ENCODE data around the gene NFIX. TPM values are rescaled to one million over a fixed set of nuclear protein-coding genes. Genes with fewer than 3 reads are reported as not detected.

The NFIX gene
- total RNA-seq, 2 experiments from 2014 or later: 0.40 to 1.4 TPM

- Mint-ChIP-seq H3K9me3 (ENCODE audit: insufficient read depth) (no peaks in the 10 kb centered on the region), H3K36me3 (ENCODE audit: low read depth) (no peaks in the 10 kb centered on the region), H3K4me1 (ENCODE audit: low read depth) (peaks cover 6% of the 10 kb centered on the region), H3K27ac (no peak overlapping the region), H3K27me3 (ENCODE audit: low read depth) (peaks cover 27% of the 10 kb centered on the region), H3K4me3 (no peak overlapping the region)
- DNase-seq: no peak
- ChIA-PET CTCF (interaction anchor here (1.1 to 2.1 kb wide), 5 partner anchors 13 to 112 kb away, joined by 3 to 5 read pairs (median 4); no protein-coding TSS in a partner anchor), POLR2A (interaction anchor here (0.7 kb wide), 1 partner anchor 100 kb away, joined by 3 read pairs; no protein-coding TSS in a partner anchor)
- no peak for ATAC-seq
Measured at GRCh38 chr19:12992729-12993128, 2.5 kb upstream of the NFIX start.

GRCh38 chr19:12993562-12993961, 1.7 kb upstream of the NFIX start:
- ATAC-seq: no peak
- CTCF ChIA-PET: interaction anchor here (1.1 to 3.0 kb wide), 6 partner anchors 14 to 112 kb away, joined by 3 to 7 read pairs (median 4); no protein-coding TSS in a partner anchor
- H3K4me3 Mint-ChIP-seq: no peak overlapping the region
- peaks cover 30% of the 10 kb centered on the region for H3K27me3 Mint-ChIP-seq (ENCODE audit: low read depth)
- peaks cover 6% of the 10 kb centered on the region for H3K4me1 Mint-ChIP-seq (ENCODE audit: low read depth)
- DNase-seq: no peak
- H3K9me3 Mint-ChIP-seq (ENCODE audit: insufficient read depth): no peaks in the 10 kb centered on the region
- H3K27ac Mint-ChIP-seq: no peak overlapping the region
- H3K36me3 Mint-ChIP-seq (ENCODE audit: low read depth): no peaks in the 10 kb centered on the region
- POLR2A ChIA-PET: no interaction called here

GRCh38 chr19:12995596-12996405, 526 bp downstream of the NFIX start:
- ATAC-seq (peak; percentile 11), DNase-seq (no peak)
- H3K36me3 Mint-ChIP-seq (ENCODE audit: low read depth): no peaks in the 10 kb centered on the region
- H3K27ac Mint-ChIP-seq: no peak overlapping the region
- H3K9me3 Mint-ChIP-seq (ENCODE audit: insufficient read depth): no peaks in the 10 kb centered on the region
- ChIA-PET POLR2A (no interaction called here), CTCF (interaction anchor here (3.0 kb wide), 1 partner anchor 66 kb away, joined by 7 read pairs; no protein-coding TSS in a partner anchor)
- peaks cover 6% of the 10 kb centered on the region for H3K4me1 Mint-ChIP-seq (ENCODE audit: low read depth)
- peaks cover 30% of the 10 kb centered on the region for H3K27me3 Mint-ChIP-seq (ENCODE audit: low read depth)
- peak overlapping the region; percentile 45 for H3K4me3 Mint-ChIP-seq

GRCh38 chr19:12996406-12997094, 1.3 kb downstream of the NFIX start:
- peaks cover 6% of the 10 kb centered on the region for H3K4me1 Mint-ChIP-seq (ENCODE audit: low read depth)
- no peak overlapping the region for H3K27ac Mint-ChIP-seq
- peak overlapping the region; percentile 43 for H3K4me3 Mint-ChIP-seq
- ATAC-seq (no peak), DNase-seq (no peak)
- H3K9me3 Mint-ChIP-seq (ENCODE audit: insufficient read depth): no peaks in the 10 kb centered on the region
- CTCF ChIA-PET: no interaction called here
- peaks cover 26% of the 10 kb centered on the region for H3K27me3 Mint-ChIP-seq (ENCODE audit: low read depth)
- no peaks in the 10 kb centered on the region for H3K36me3 Mint-ChIP-seq (ENCODE audit: low read depth)
- POLR2A ChIA-PET: no interaction called here

- CTCF ChIA-PET: no interaction called here
- POLR2A ChIA-PET: no interaction called here
- no peaks in the 10 kb centered on the region for H3K9me3 Mint-ChIP-seq (ENCODE audit: insufficient read depth)
- peak overlapping the region; percentile 30 for H3K4me3 Mint-ChIP-seq
- no peaks in the 10 kb centered on the region for H3K36me3 Mint-ChIP-seq (ENCODE audit: low read depth)
- ATAC-seq (no peak), DNase-seq (no peak)
- H3K27ac Mint-ChIP-seq: no peak overlapping the region
- H3K4me1 Mint-ChIP-seq (ENCODE audit: low read depth): peaks cover 6% of the 10 kb centered on the region
- H3K27me3 Mint-ChIP-seq (ENCODE audit: low read depth): peaks cover 26% of the 10 kb centered on the region
Measured at GRCh38 chr19:12997179-12997966, 2.1 kb downstream of the NFIX start.

GRCh38 chr19:12997967-12998940, 3.0 kb downstream of the NFIX start:
- H3K27ac Mint-ChIP-seq: no peak overlapping the region
- peaks cover 26% of the 10 kb centered on the region for H3K27me3 Mint-ChIP-seq (ENCODE audit: low read depth)
- no peaks in the 10 kb centered on the region for H3K36me3 Mint-ChIP-seq (ENCODE audit: low read depth)
- POLR2A ChIA-PET: no interaction called here
- CTCF ChIA-PET: no interaction called here
- no peak for ATAC-seq
- no peak overlapping the region for H3K4me3 Mint-ChIP-seq
- H3K9me3 Mint-ChIP-seq (ENCODE audit: insufficient read depth): no peaks in the 10 kb centered on the region
- H3K4me1 Mint-ChIP-seq (ENCODE audit: low read depth): peaks cover 6% of the 10 kb centered on the region
- DNase-seq: no peak

GRCh38 chr19:13001166-13001501, 5.9 kb downstream of the NFIX start:
- no peak overlapping the region for H3K27ac Mint-ChIP-seq
- H3K4me1 Mint-ChIP-seq (ENCODE audit: low read depth): no peaks in the 10 kb centered on the region
- no peaks in the 10 kb centered on the region for H3K9me3 Mint-ChIP-seq (ENCODE audit: insufficient read depth)
- CTCF ChIA-PET: interaction anchor here (1.6 kb wide), 1 partner anchor 33 kb away, joined by 4 read pairs; no protein-coding TSS in a partner anchor
- H3K36me3 Mint-ChIP-seq (ENCODE audit: low read depth): no peaks in the 10 kb centered on the region
- ATAC-seq (no peak), DNase-seq (no peak)
- peaks cover 10% of the 10 kb centered on the region for H3K27me3 Mint-ChIP-seq (ENCODE audit: low read depth)
- POLR2A ChIA-PET: no interaction called here
- H3K4me3 Mint-ChIP-seq: no peak overlapping the region

GRCh38 chr19:13001502-13002165, 6.4 kb downstream of the NFIX start:
- CTCF ChIA-PET: no interaction called here
- Mint-ChIP-seq H3K27me3 (ENCODE audit: low read depth) (peaks cover 9% of the 10 kb centered on the region), H3K4me3 (no peak overlapping the region), H3K27ac (no peak overlapping the region), H3K36me3 (ENCODE audit: low read depth) (no peaks in the 10 kb centered on the region), H3K9me3 (ENCODE audit: insufficient read depth) (no peaks in the 10 kb centered on the region), H3K4me1 (ENCODE audit: low read depth) (no peaks in the 10 kb centered on the region)
- ATAC-seq: no peak
- POLR2A ChIA-PET: no interaction called here
- no peak for DNase-seq

- ChIA-PET POLR2A (no interaction called here), CTCF (no interaction called here)
- H3K27ac Mint-ChIP-seq: no peak overlapping the region
- DNase-seq (no peak), ATAC-seq (no peak)
- peaks cover 5% of the 10 kb centered on the region for H3K27me3 Mint-ChIP-seq (ENCODE audit: low read depth)
- H3K9me3 Mint-ChIP-seq (ENCODE audit: insufficient read depth): no peaks in the 10 kb centered on the region
- no peaks in the 10 kb centered on the region for H3K36me3 Mint-ChIP-seq (ENCODE audit: low read depth)
- H3K4me3 Mint-ChIP-seq: no peak overlapping the region
- H3K4me1 Mint-ChIP-seq (ENCODE audit: low read depth): no peaks in the 10 kb centered on the region
Measured at GRCh38 chr19:13002166-13002898, 7.1 kb downstream of the NFIX start.

- DNase-seq (no peak), ATAC-seq (no peak)
- no peaks in the 10 kb centered on the region for H3K4me1 Mint-ChIP-seq (ENCODE audit: low read depth)
- H3K27ac Mint-ChIP-seq: no peak overlapping the region
- H3K36me3 Mint-ChIP-seq (ENCODE audit: low read depth): no peaks in the 10 kb centered on the region
- ChIA-PET POLR2A (no interaction called here), CTCF (interaction anchor here (1.2 kb wide), 1 partner anchor 38 kb away, joined by 3 read pairs; no protein-coding TSS in a partner anchor)
- peaks cover 3% of the 10 kb centered on the region for H3K27me3 Mint-ChIP-seq (ENCODE audit: low read depth)
- no peak overlapping the region for H3K4me3 Mint-ChIP-seq
- no peaks in the 10 kb centered on the region for H3K9me3 Mint-ChIP-seq (ENCODE audit: insufficient read depth)
Measured at GRCh38 chr19:13003081-13003480, 7.8 kb downstream of the NFIX start.

Measured in activated CD8-positive, alpha-beta T cell treated with anti-CD3 and anti-CD28 coated beads, Interleukin-2, amount 10 ng/mL, durations not matched to agents 7 days and 5 days (primary cell).